SK-N-SH (cell line): ENCODE results near the gene ZFP36. TPM values are rescaled to one million over a fixed set of nuclear protein-coding genes. Genes with fewer than 3 reads are reported as not detected.

Source experiments
- CTCF ChIA-PET: fragments of 300-600, 350-600 bp; formaldehyde crosslinking; extraction: SDS; loops from one replicate; lab custom pipeline; 2021; lab: Yijun Ruan, JAX
- POLR2A ChIA-PET: fragments of 350-600 bp; sonication (Branson Sonifier 250); formaldehyde crosslinking; extraction: SDS; loops from one replicate; lab custom pipeline; 2020; ENCODE audit warnings: antibody characterized with exemption, inconsistent platforms; lab: Yijun Ruan, JAX
- DNase-seq: peaks from one replicate; pipeline ENCODE4 v3.0.0; 2012
- H2AFZ ChIP-seq: fragments of 200-600 bp; sonication (generic); 2 replicates; pipeline ENCODE4 v1.8.1; 2016; ENCODE audit warnings: antibody characterized with exemption, mild to moderate bottlenecking, low read depth
- H3F3A ChIP-seq: fragments of 200-600 bp; sonication (generic); replicated peaks from 2 replicates; pipeline ENCODE3; 2016; ENCODE audit warnings: antibody characterized with exemption, mild to moderate bottlenecking; ENCODE audit not compliant: insufficient read depth
- H3K27ac ChIP-seq, 2 experiments: fragments of 200-500 bp in 1 of 2; fragments of 200-600 bp in 1 of 2; sonication (Bioruptor generic) in 1 of 2; sonication (generic), shearing (Covaris generic) in 1 of 2; 2 replicates each; pipeline versions ENCODE4 v1.5.1 to v1.6.1; 2014 to 2016; ENCODE audit warnings: low read depth in 2 of 2, inconsistent platforms in 1 of 2, low read length in 1 of 2, mild to moderate bottlenecking in 1 of 2, mixed read lengths in 1 of 2
- H3K27me3 ChIP-seq: fragments of 200-600 bp; sonication (generic), shearing (Covaris generic); 2 replicates; pipeline ENCODE4 v1.6.1; 2016; ENCODE audit warnings: mixed run types; ENCODE audit not compliant: insufficient read depth
- H3K36me3 ChIP-seq, 2 experiments: fragments of 200-500 bp in 1 of 2; fragments of 200-600 bp in 1 of 2; sonication (Bioruptor generic) in 1 of 2; sonication (generic) in 1 of 2; replicated peaks in 1 of 2; 2 replicates each; pipeline versions ENCODE3 to v1.5.1; 2014 to 2016; ENCODE audit warnings: low read length in 1 of 2, mild to moderate bottlenecking in 1 of 2; ENCODE audit not compliant: insufficient read depth in 2 of 2, control insufficient read depth in 1 of 2
- H3K4me1 ChIP-seq, 2 experiments: fragments of 200-500 bp in 1 of 2; fragments of 200-600 bp in 1 of 2; sonication (Bioruptor generic) in 1 of 2; sonication (generic), shearing (Covaris generic) in 1 of 2; 2 replicates each; pipeline versions ENCODE4 v1.5.1 to v1.6.1; 2014 to 2016; ENCODE audit warnings: low read depth in 1 of 2, low read length in 1 of 2, mixed run types in 1 of 2; ENCODE audit not compliant: insufficient read depth in 2 of 2, control insufficient read depth in 1 of 2
- H3K4me2 ChIP-seq: fragments of 200-600 bp; sonication (generic), shearing (Covaris generic); 2 replicates; pipeline ENCODE4 v1.6.1; 2017; ENCODE audit warnings: mixed run types
- H3K4me3 ChIP-seq, 2 experiments: fragments of 200-500 bp in 1 of 2; fragments of 200-600 bp in 1 of 2; sonication (Bioruptor generic) in 1 of 2; sonication (generic), shearing (Covaris generic) in 1 of 2; 2 replicates each; pipeline versions ENCODE4 v1.5.1 to v1.8.1; 2014 to 2016; ENCODE audit warnings: low read depth in 2 of 2, inconsistent platforms in 1 of 2, low read length in 1 of 2, mild to moderate bottlenecking in 1 of 2, mixed read lengths in 1 of 2, moderate library complexity in 1 of 2
- H3K79me2 ChIP-seq: fragments of 200-600 bp; sonication (generic); 2 replicates; pipeline ENCODE4 v1.8.1; 2017; ENCODE audit warnings: mild to moderate bottlenecking; ENCODE audit not compliant: insufficient read depth
- H3K9ac ChIP-seq: fragments of 200-600 bp; sonication (generic); 2 replicates; pipeline ENCODE4 v1.6.1; 2017; ENCODE audit warnings: mixed run types
- H3K9me2 ChIP-seq: fragments of 200-600 bp; sonication (generic); 2 replicates; pipeline ENCODE4 v1.6.1; 2017; ENCODE audit warnings: mixed run types
- H3K9me3 ChIP-seq: fragments of 200-600 bp; sonication (generic); 2 replicates; pipeline ENCODE4 v1.6.1; 2017; ENCODE audit warnings: mixed run types, mild to moderate bottlenecking, moderate library complexity
- H4K20me1 ChIP-seq: fragments of 200-600 bp; sonication (generic); 2 replicates; pipeline ENCODE4 v1.6.1; 2017; ENCODE audit warnings: mild to moderate bottlenecking, mixed run types; ENCODE audit not compliant: insufficient read depth
- CHD2 ChIP-seq: fragments of 150-350 bp; IDR thresholded peaks from 2 replicates; pipeline ENCODE4 v1.6.1; 2018; ENCODE audit warnings: low read length; ENCODE audit not compliant: partially characterized antibody
- ELF1 ChIP-seq: IDR thresholded peaks from 2 replicates; pipeline ENCODE4 v1.4.0; 2012
- EP300 ChIP-seq, 2 experiments: IDR thresholded peaks; 2 replicates each; pipeline versions ENCODE4 v1.4.0 to v1.6.1; 2012; ENCODE audit warnings: borderline replicate concordance in 1 of 2, low read depth in 1 of 2, low read length in 1 of 2
- GABPA ChIP-seq: IDR thresholded peaks from 2 replicates; pipeline ENCODE4 v1.4.0; 2012; ENCODE audit warnings: low read depth, mild to moderate bottlenecking
- JUND ChIP-seq: IDR thresholded peaks from 2 replicates; pipeline ENCODE4 v1.4.0; 2012
- MXI1 ChIP-seq: IDR thresholded peaks from 2 replicates; pipeline ENCODE4 v1.6.1; 2012; ENCODE audit warnings: mild to moderate bottlenecking, low read depth, low read length, improper control_type of control experiment
- NFIC ChIP-seq: IDR thresholded peaks from 2 replicates; pipeline ENCODE4 v1.4.0; 2012; ENCODE audit warnings: borderline replicate concordance
- NRF1 ChIP-seq: IDR thresholded peaks from 2 replicates; pipeline ENCODE4 v1.6.1; 2012; ENCODE audit warnings: low read depth, mild to moderate bottlenecking, low read length
- POLR2AphosphoS5 ChIP-seq: IDR thresholded peaks from 2 replicates; pipeline ENCODE4 v1.6.1; 2012; ENCODE audit warnings: low read depth, low read length
- RAD21 ChIP-seq: IDR thresholded peaks from 2 replicates; pipeline ENCODE4 v1.6.1; 2012; ENCODE audit warnings: mild to moderate bottlenecking, low read length
- RXRA ChIP-seq: IDR thresholded peaks from 2 replicates; pipeline ENCODE4 v1.4.0; 2012; ENCODE audit warnings: low read depth, mild to moderate bottlenecking, borderline replicate concordance
- SMC3 ChIP-seq: IDR thresholded peaks from 2 replicates; pipeline ENCODE4 v1.6.1; 2012; ENCODE audit warnings: low read depth, low read length, improper control_type of control experiment
- TAF1 ChIP-seq: IDR thresholded peaks from 2 replicates; pipeline ENCODE4 v1.6.1; 2012; ENCODE audit warnings: low read depth, mild to moderate bottlenecking, low read length, moderate library complexity, borderline replicate concordance
- TEAD4 ChIP-seq: IDR thresholded peaks from 2 replicates; pipeline ENCODE4 v1.4.0; 2012; ENCODE audit warnings: mild to moderate bottlenecking, borderline replicate concordance; ENCODE audit not compliant: insufficient read depth
- WGBS: methylation state at CpG from one replicate; pipeline ENCODE4 v1.1.6; 2017; ENCODE audit warnings: low lambda C conversion rate; 5-methylcytosine and 5-hydroxymethylcytosine counted together
- polyA plus RNA-seq, 3 experiments: library from polyadenylated mRNA; depleted of rRNA; stranded (reverse); fragments of >200 nt; gene quantifications; 2 replicates each; pipeline ENCODE4 v1.2.3, GENCODE V29; 2012
- TF ChIP-seq, protein P1 (sequence below): fragments of 150-350 bp; IDR thresholded peaks from 2 replicates; pipeline ENCODE4 v1.6.1; 2017; ENCODE audit warnings: antibody characterized with exemption, low read length, low read depth, borderline replicate concordance
- TF ChIP-seq, protein P2 (sequence below): fragments of 150-350 bp; IDR thresholded peaks from 2 replicates; pipeline ENCODE4 v1.6.1; 2016; ENCODE audit warnings: mild to moderate bottlenecking, low read depth, low read length

The ZFP36 gene
- polyA plus RNA-seq, 1 of the 3 experiments (the other 2 are of a cell fraction) = 49.3 TPM

DNA sequence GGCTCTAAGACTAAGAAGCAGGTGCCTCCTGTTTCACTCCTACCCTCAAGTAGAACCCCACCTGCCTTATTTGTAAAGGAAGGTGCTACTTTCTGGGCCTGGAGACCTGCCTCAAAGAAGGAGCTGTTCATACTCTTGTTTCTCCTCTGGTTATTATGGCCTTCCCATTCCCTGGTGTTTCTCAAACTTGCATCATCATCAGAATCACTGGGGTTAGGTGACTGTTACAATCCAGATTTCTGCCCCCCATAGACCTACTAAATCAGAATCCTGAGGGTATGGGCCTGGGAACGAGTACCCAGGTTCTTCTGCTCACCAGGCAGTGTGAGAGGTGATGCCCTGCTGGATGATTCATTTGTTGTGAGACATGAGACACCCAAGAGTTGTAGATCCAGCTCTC, 46.0 kb upstream of the ZFP36 start:
- H3K9ac ChIP-seq = no peak overlapping the region
- H3K4me2 ChIP-seq = no peak overlapping the region
- POLR2A ChIA-PET = interaction anchor here (0.7 kb wide), 1 partner anchor 75 kb away, joined by 3 read pairs; the partner anchor contains the start of gene RPS16
- H4K20me1 ChIP-seq = no peaks in the 10 kb centered on the region; the same call in 1 of the 2 replicates
- H3K27ac ChIP-seq = no peak overlapping the region
- 90% methylated on average over 1 of the region's 1 CpG for WGBS
- H3K27me3 ChIP-seq = no peaks in the 10 kb centered on the region
- H3F3A ChIP-seq = peaks cover 12% of the 10 kb centered on the region
- no peak overlapping the region for H2AFZ ChIP-seq
- no peak for DNase-seq
- peaks cover 28 to 54% of the 10 kb centered on the region in 2 experiments for H3K36me3 ChIP-seq
- H3K9me2 ChIP-seq = no peaks in the 10 kb centered on the region
- H3K4me3 ChIP-seq = no peak overlapping the region
- H3K9me3 ChIP-seq = no peaks in the 10 kb centered on the region
- CTCF ChIA-PET = interaction anchor here (1.0 kb wide), 1 partner anchor 37 kb away, joined by 3 read pairs; no protein-coding TSS in a partner anchor
- TF ChIP-seq CHD2 = no peak
- no peak for TF ChIP-seq GABPA
- TF ChIP-seq, protein P1, sequence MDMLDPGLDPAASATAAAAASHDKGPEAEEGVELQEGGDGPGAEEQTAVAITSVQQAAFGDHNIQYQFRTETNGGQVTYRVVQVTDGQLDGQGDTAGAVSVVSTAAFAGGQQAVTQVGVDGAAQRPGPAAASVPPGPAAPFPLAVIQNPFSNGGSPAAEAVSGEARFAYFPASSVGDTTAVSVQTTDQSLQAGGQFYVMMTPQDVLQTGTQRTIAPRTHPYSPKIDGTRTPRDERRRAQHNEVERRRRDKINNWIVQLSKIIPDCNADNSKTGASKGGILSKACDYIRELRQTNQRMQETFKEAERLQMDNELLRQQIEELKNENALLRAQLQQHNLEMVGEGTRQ = no peak
- TF ChIP-seq TEAD4 = no peak
- no peak for TF ChIP-seq ELF1
- no peak for TF ChIP-seq NRF1
- no peak for TF ChIP-seq EP300 (IDR thresholded peaks at IDR 0.05; ENCODE audit: borderline replicate concordance in 1 of 2, low read depth in 1 of 2, low read length in 1 of 2)
- TF ChIP-seq RXRA = no peak
- no peak for TF ChIP-seq JUND
- TF ChIP-seq TAF1 = no peak
- no peak for TF ChIP-seq POLR2AphosphoS5
- TF ChIP-seq, protein P2, sequence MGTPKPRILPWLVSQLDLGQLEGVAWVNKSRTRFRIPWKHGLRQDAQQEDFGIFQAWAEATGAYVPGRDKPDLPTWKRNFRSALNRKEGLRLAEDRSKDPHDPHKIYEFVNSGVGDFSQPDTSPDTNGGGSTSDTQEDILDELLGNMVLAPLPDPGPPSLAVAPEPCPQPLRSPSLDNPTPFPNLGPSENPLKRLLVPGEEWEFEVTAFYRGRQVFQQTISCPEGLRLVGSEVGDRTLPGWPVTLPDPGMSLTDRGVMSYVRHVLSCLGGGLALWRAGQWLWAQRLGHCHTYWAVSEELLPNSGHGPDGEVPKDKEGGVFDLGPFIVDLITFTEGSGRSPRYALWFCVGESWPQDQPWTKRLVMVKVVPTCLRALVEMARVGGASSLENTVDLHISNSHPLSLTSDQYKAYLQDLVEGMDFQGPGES = no peak
- TF ChIP-seq MXI1 = no peak
- TF ChIP-seq SMC3 = no peak
- TF ChIP-seq NFIC = no peak
- TF ChIP-seq RAD21 = no peak
- no peaks in the 10 kb centered on the region; the same call in 1 of the 2 replicates for H3K79me2 ChIP-seq
- peaks cover 7 to 9% of the 10 kb centered on the region in 2 experiments; a peak in 2 of 4 replicates for H3K4me1 ChIP-seq
